ENCODE measurements around the gene CD300E.

The CD300E gene

GRCh38 chr17:74592087-74592990 lies 31.2 kb downstream of the CD300E start, which contains the start of gene CD300LD:
TSS of gene CD300LD (minus strand) at chr17:74592283. CDS start at chr17:74592202, 81 bp downstream.
- no peak within 1 kb of the TSS for H3K4me3 ChIP-seq (ENCODE audit: low read depth, low read length)
- no peak for TF ChIP-seq CTCF (IDR thresholded peaks at IDR 0.05; ENCODE audit: insufficient read depth, low read depth, low read length, missing control alignments)
- peak; percentile 19 for DNase-seq (ENCODE audit: low read depth)

GRCh38 chr17:74591503-74591902 lies 32.0 kb downstream of the CD300E start:
- H3K4me3 ChIP-seq (ENCODE audit: low read depth, low read length): no peak overlapping the region
- DNase-seq (ENCODE audit: low read depth): no peak
- TF ChIP-seq CTCF (IDR thresholded peaks at IDR 0.05; ENCODE audit: insufficient read depth, low read depth, low read length, missing control alignments): no peak

GRCh38 chr17:74585711-74586110 lies 37.8 kb downstream of the CD300E start:
- no peak overlapping the region for H3K4me3 ChIP-seq (ENCODE audit: low read depth, low read length)
- no peak for TF ChIP-seq CTCF (IDR thresholded peaks at IDR 0.05; ENCODE audit: insufficient read depth, low read depth, low read length, missing control alignments)
- no peak for DNase-seq (ENCODE audit: low read depth)

- no peak for DNase-seq (ENCODE audit: low read depth)
- no peak overlapping the region for H3K4me3 ChIP-seq (ENCODE audit: low read depth, low read length)
- TF ChIP-seq CTCF (IDR thresholded peaks at IDR 0.05; ENCODE audit: insufficient read depth, low read depth, low read length, missing control alignments): no peak
These were observed 39.1 kb downstream of the CD300E start for GRCh38 chr17:74584292-74585060.

- DNase-seq (ENCODE audit: low read depth): no peak
- H3K4me3 ChIP-seq (ENCODE audit: low read depth, low read length): no peak overlapping the region
- no peak for TF ChIP-seq CTCF (IDR thresholded peaks at IDR 0.05; ENCODE audit: insufficient read depth, low read depth, low read length, missing control alignments)
These were observed 40.9 kb downstream of the CD300E start for GRCh38 chr17:74582633-74583032.

- H3K4me3 ChIP-seq (ENCODE audit: low read depth, low read length): no peak overlapping the region
- no peak for TF ChIP-seq CTCF (IDR thresholded peaks at IDR 0.05; ENCODE audit: insufficient read depth, low read depth, low read length, missing control alignments)
These were observed 43.6 kb downstream of the CD300E start for GRCh38 chr17:74579900-74580299.

More at GRCh38 chr17:74579900-74580299, 43.6 kb downstream of the CD300E start:
- no peak for DNase-seq (ENCODE audit: low read depth)
